Adipose tissue (tissue), 3 donors: ENCODE measurements around the gene UBE2Q1. TPM values are rescaled to one million over a fixed set of nuclear protein-coding genes. Genes with fewer than 3 reads are reported as not detected.

Experiments used
- H3K27ac ChIP-seq: one replicate; pipeline ENCODE4 v1.5.1; 2013; ENCODE audit warnings: low read depth, low read length
- WGBS, 3 donors: extraction: QIAGEN DNeasy Blood & Tissue Kit; methylation state at CpG; one replicate each; pipeline ENCODE4 v1.1.7; 2013; 5-methylcytosine and 5-hydroxymethylcytosine counted together
- polyA plus RNA-seq, 3 donors: library from polyadenylated mRNA; stranded (reverse); fragments of 200-250 nt; gene quantifications; one replicate each; pipeline ENCODE4 v1.2.3, GENCODE V29; 2013
- donor health status: healthy with polysubstance abuse.
- donor health status: Bipolar disorder and iron deficiency.
- donor health status: healthy.

The UBE2Q1 gene
- polyA plus RNA-seq, 3 donors, result 27.5 to 37.7 (median 32.1) TPM

DNA sequence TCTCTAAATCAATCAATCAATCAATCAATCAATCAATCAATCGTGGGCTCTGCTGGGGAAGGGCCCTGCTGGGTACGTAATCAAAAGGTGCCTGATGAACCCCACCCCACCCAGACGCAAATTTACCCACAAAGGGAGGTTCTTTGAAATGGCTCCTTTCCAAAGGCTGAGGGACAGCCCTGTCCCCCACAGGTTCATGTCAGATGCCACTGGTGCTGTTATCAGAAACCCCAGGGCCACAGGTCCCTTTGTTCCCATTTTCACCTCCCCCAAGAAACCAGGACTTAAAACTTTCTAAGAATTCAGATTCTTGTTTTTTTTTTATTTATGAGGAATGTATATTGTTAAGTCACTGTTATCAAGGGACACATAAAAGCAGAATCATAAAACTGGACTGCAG, 23.3 kb upstream of the UBE2Q1 start:
- WGBS, 3 donors, result 71 to 92% (median 81%) methylated on average over 3 of the region's 3 CpGs
- no peak overlapping the region for H3K27ac ChIP-seq

DNA sequence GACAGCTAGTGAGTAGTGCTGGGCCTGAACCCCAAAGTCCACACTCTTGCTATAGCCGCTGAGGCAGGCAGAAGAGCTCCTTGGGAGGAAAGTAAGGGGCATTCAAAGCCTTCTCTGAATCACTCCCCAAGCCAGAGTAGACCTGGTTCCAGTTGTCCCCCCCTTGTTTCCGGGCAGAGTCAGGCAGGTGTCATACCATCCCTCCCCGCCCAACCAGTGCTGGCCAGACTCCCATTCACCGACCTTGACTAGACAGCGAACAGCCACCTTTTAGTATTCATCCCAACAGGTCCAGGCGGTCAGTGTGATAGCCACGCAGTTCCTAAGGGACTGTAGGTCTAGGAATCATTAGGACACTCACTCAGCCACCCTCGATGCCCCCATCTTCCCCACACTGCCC, 20.9 kb upstream of the UBE2Q1 start:
- 68 to 85% (median 85%) methylated on average over 8 of the region's 8 CpGs for WGBS, 3 donors
- no peak overlapping the region for H3K27ac ChIP-seq

DNA sequence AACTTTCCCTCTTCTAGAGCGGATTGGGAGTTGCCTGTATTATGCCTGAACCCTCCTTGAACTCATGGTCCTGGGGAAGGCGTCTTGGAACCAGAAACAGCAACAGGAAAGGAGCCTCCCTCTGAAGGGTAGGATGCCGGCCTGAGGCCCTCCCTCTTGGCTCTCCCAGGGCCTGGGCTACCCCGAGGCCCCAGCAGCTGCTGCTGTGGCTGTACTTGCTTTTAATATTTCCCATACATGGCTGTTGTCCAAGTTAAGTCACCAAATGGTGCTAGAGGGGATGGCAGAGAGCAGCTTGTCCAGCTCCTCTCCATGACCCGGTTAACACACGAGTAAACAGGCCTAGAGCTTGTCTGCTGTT, 19.6 kb upstream of the UBE2Q1 start:
- no peak overlapping the region for H3K27ac ChIP-seq
- WGBS, 3 donors, result 27 to 63% (median 48%) methylated on average over 6 of the region's 6 CpGs

DNA sequence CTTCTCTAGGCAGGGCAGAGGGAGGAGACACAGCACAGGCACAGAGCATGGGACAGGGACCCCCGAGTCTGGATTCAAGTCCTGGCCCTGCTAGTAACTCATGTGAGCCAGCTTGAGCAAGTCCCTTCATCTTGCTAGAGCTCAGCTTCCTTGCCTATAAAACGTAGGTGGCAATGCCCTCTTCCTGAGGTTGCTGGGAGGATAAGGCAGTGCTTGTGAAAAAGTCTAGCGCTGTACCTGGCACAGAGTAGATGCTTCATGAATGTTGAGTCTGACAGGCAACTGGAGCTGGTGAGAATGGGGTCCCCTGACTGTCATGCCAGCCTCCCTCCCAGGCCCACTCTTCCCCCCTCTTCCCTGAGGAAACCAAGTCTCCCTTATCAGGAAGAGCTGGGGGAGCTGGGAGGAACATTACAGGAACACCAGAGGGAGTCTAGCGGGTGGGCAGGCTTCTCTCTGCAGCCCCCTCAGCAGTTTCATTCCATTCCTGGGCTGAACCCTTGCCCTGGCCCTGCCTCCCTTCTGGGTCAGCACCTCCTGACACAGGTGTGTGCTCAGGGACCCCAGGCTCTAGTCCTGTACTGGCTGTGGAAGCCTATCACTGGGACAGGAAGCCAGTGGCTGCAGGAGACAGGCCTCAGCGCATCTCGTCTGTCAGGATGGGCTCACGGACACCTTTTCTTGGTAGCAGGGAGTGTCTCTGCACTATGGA, 19.0 kb upstream of the UBE2Q1 start:
- H3K27ac ChIP-seq, result no peak overlapping the region

DNA sequence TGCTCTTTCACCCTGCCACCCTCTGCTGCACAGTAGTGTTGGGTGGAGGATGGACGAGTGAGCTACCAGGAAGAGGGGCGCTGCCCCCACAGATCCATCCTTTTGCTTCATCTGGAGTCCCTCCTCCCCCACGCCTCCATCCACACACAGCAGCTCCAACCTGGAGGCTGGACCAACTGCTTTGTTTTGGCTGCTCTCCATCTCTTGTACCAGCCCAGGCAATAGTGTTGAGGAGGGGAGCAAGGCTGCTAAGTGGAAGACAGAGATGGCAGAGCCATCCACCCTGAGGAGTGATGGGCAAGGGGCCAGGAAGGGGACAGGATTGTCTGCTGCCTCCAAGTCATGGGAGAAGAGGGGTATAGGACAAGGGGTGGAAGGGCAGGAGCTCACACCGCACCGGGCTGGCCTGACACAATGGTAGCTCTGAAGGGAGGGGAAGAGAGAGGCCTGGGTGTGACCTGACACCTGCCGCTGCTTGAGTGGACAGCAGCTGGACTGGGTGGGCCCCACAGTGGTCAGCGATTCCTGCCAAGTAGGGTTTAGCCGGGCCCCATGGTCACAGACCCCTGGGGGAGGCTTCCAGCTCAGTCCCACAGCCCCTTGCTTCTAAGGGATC, 17.6 kb upstream of the UBE2Q1 start:
- WGBS, 3 donors, result 76 to 79% (median 79%) methylated on average over 8 of the region's 8 CpGs
- H3K27ac ChIP-seq, result no peak overlapping the region

More for the DNA sequence above, 19.0 kb upstream of the UBE2Q1 start:
- WGBS, 3 donors, result 59 to 78% (median 60%) methylated on average over 7 of the region's 7 CpGs

DNA sequence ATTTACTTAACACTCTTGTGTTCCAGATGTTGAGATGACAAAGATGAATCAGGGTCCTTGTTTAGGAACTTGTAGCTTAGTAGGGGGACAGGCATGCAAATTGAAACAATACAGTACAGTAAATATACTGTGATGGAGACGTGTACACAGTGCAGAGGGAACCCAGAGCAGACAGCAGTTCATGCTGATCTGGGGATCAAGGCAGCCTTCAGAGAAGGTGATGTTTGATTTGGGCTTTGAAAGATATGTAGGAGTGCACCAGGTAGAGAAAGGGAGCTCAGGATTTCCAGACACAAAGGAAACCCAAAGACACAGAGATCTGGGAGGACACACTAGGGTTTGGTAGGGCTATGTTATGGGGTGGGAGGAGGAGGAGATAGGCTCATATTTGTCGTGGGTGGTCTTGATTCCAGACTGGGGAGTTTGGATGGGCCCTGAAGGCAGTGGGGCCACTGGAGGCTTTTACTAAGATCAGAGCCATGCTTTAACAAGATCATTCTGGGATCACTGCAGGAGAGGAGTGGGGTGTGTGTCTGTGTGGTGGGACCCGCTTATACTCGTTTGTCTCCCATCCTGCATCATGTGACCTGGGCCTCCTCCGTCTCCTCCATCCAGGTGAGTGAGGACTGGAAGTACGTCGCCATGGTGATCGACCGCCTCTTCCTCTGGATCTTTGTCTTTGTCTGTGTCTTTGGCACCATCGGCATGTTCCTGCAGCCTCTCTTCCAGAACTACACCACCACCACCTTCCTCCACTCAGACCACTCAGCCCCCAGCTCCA, 16.9 kb upstream of the UBE2Q1 start:
- 72 to 83% (median 83%) methylated on average over 10 of the region's 10 CpGs for WGBS, 3 donors
- no peak overlapping the region for H3K27ac ChIP-seq

DNA sequence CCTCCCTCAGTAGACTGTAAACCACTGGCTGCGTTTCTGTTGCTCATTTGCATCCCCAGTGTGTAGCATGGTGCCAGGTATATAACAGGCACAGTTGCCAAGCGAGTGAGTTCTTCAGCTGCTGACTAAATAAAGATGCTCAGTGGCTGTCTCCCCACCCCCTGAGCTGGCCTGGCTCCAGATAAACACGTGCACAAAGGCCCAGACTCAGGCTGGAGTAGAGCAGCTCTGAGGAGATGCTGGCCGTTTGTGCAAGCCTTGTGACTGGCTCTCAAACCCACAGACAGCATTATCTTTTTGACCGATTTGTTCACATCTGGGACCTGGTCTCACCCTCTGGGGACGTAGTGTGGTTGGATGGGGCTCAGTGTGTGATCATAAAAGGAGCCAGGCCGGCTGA, 16.3 kb upstream of the UBE2Q1 start:
- no peak overlapping the region for H3K27ac ChIP-seq
- WGBS, 3 donors, result 16 to 28% (median 25%) methylated on average over 7 of the region's 7 CpGs

DNA sequence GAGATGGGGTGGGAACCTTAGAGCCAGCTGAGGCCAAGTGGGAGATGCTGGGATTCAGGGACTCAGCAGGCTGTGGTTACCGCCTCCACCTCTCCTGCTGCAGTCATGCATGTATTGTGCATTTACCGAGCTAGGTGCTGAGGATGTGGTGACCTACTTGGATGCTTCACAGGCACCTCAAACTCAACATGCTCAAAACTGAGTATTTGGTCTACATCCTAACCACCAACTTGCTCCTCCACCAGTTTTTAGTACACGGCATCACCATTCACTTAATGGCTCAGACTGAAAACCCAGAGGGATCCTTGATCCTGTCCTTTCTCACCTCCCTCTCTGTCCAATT, 14.7 kb upstream of the UBE2Q1 start:
- WGBS, 3 donors, result 86 to 90% (median 89%) methylated on average over 3 of the region's 3 CpGs

DNA sequence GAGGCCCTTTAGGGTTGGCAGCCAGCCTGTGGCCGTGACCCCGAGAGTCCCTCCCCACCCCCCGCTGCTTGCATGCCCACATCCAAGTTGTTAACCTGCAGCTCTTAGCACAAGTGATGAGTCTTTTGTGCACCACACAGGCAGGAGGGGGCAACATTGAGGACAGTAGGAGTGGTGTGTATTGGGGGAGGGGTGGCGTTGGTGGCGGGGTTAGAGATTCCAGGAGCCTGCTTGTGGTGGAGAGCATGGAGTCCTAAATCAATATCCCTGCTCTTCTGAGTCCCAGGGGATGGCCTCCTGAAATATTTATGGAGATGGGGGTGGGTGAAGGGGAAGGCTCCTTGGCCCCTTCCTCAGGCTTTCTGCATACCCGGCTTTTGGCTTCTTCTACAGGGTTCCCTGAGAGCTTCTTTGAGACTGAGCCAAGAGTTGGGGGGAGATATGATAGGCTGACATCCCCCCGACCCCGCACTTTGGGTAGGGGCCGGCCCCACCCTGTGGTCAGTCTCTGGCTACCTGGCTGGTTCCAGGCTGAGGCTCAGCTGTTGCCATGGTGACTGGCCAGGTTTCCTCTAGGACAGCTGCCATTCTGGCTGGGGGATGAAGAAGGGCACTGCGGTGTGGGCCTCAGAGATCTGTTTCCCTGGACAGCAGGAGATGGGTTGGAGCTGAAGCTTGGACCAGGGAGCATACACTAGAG, 14.2 kb upstream of the UBE2Q1 start:
- H3K27ac ChIP-seq, result no peak overlapping the region
- WGBS, 3 donors, result 68 to 77% (median 72%) methylated on average over 10 of the region's 10 CpGs

More for the DNA sequence above, 14.7 kb upstream of the UBE2Q1 start:
- H3K27ac ChIP-seq, result no peak overlapping the region

DNA sequence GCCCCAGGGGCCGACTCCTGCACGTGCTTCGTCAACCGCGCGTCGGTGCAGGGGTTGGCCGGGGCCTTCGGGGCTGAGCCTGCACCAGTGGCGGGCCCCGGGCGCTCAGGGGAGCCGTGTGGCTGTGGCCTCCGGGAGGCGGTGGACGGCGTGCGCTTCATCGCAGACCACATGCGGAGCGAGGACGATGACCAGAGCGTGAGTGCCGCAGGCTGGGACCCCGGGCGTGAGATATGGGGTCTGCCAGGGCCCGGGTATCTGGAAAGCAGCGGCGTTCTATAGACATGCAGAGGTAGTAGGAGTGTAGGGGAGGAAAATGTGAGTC, 13.5 kb upstream of the UBE2Q1 start:
- H3K27ac ChIP-seq, result no peak overlapping the region
- WGBS, 3 donors, result 92 to 94% (median 92%) methylated on average over 29 of the region's 29 CpGs

DNA sequence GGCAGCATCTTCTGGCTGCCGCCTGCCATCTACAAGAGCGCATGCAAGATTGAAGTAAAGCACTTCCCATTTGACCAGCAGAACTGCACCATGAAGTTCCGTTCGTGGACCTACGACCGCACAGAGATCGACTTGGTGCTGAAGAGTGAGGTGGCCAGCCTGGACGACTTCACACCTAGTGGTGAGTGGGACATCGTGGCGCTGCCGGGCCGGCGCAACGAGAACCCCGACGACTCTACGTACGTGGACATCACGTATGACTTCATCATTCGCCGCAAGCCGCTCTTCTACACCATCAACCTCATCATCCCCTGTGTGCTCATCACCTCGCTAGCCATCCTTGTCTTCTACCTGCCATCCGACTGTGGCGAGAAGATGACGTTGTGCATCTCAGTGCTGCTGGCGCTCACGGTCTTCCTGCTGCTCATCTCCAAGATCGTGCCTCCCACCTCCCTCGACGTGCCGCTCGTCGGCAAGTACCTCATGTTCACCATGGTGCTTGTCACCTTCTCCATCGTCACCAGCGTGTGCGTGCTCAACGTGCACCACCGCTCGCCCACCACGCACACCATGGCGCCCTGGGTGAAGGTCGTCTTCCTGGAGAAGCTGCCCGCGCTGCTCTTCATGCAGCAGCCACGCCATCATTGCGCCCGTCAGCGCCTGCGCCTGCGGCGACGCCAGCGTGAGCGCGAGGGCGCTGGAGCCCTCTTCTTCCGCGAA, 12.9 kb upstream of the UBE2Q1 start:
- WGBS, 3 donors, result 95 to 96% (median 96%) methylated on average over 59 of the region's 59 CpGs
- no peak overlapping the region for H3K27ac ChIP-seq

DNA sequence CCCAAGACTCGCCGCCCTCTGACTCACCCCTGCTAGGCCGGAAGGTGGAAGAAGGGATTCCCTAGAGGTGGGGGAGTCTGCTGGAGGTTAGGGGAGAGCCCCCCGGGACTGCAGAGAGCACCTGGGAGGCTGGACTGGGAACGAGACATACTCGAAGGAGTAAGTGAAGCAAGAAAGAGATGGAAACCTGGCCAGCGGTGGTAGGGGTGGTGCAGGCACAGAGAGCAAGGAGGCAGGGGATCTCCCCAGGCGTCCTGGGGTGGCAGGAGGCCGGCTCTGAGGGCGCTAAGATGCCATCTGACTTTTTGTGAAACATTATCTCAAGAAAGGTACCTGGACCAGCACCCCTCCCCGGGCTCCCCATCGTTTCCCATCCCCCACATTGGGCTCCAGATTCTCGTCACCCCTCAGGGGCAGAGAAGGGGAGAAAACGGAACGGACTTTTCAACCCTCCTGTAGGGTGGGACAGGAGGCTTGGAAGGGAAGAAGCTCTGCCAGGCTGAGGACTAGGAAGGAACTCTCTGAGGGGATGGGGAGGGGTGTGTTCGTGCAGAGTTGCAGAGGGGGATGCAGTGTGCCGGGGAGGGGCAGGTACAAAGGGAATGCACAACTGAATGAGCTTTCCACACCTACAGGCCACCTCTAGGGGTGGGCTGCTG, 9.8 kb upstream of the UBE2Q1 start:
- WGBS, 3 donors, result 29 to 37% (median 32%) methylated on average over 17 of the region's 17 CpGs
- H3K27ac ChIP-seq, result no peak overlapping the region

DNA sequence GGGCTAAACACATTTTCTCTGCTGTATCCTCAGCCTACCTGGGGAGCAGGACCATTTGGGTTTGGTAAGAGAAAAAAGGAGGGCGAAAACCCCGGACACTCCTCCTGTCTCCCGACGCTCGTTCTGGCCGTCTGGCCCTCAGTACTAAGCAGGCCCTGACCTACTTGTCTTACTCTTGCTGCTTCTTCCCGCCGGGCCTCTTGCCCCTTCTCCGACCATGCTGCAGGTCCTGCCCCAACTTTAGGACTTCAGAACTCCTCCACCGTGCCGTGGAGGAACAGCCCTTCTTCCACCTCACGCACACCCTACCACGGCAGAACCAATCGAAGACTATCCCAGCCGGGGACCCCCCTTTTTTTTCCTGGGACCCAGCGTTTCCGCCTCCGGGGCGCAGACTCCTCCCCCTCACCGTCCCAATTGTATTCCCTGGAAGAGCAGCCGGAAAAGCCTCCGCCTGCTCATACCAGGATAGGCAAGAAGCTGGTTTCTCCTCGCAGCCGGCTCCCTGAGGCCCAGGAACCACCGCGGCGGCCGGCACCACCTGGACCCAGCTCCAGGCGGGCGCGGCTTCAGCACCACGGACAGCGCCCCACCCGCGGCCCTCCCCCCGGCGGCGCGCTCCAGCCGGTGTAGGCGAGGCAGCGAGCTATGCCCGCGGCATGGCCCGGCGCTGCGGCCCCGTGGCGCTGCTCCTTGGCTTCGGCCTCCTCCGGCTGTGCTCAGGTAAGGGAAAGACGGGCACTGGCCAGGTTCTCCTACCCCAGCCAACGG, 9.1 kb upstream of the UBE2Q1 start, which contains the start of gene CHRNB2:
CHRNB2 (plus strand) TSS at position 393 of the 771 bp plus-strand sequence; CDS start at position 660, 267 bp downstream.
- WGBS, 3 donors, result 2 to 4% (median 3%) methylated on average over 42 to 53 of the region's 53 CpGs
- no peak within 1 kb of the TSS for H3K27ac ChIP-seq

DNA sequence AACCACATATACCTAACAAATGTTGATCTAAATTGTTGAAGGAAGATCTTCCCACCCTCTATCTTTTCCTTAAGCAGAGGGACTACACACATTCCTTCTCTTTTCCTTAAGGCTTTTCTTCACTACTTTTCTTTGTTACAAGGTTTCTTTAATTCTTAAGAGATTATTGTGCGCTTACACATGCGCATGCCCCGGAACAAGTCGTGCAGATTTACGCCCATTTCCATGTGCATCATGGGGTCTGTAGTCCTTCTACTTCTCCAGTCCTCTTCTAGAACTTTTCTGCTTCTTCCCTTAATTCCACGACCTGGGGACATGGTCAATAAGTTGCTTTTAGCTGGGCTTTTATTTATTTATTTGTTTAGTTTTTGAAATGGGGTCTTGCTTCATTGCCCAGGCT, 7.4 kb upstream of the UBE2Q1 start:
- no peak overlapping the region for H3K27ac ChIP-seq
- WGBS, 3 donors, result 76 to 88% (median 88%) methylated on average over 6 of the region's 6 CpGs

DNA sequence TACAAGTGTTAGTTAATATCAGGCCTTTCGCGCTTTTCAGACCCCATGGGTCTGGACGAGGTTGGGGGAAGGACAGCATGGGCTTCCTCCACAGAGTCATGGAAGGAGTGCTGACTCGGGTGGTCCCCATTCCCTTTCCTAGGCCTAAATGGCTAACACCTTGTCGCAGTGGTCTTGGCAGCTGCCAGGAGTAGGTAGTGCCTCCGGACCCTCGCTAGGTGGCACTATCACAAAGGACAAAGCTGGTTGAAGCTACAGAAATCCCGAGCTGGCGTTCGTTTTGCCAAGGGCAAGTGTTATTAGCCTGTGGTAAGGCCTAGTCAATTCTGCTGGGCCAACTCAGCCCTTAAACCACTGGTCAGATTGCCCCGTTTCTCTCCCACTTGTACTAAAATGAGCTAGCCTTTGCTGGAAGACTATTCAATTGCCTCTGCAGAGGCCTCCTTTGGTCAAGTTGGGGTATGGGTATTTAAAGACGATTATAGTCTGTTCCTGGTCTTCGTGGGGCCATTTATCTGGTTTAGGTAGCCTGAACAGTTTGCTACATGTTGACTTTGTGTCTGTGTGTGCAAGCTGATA, 1.1 kb upstream of the UBE2Q1 start:
- WGBS, 3 donors, result 5 to 11% (median 10%) methylated on average over 13 of the region's 13 CpGs
- H3K27ac ChIP-seq, result peak overlapping the region; percentile 79

DNA sequence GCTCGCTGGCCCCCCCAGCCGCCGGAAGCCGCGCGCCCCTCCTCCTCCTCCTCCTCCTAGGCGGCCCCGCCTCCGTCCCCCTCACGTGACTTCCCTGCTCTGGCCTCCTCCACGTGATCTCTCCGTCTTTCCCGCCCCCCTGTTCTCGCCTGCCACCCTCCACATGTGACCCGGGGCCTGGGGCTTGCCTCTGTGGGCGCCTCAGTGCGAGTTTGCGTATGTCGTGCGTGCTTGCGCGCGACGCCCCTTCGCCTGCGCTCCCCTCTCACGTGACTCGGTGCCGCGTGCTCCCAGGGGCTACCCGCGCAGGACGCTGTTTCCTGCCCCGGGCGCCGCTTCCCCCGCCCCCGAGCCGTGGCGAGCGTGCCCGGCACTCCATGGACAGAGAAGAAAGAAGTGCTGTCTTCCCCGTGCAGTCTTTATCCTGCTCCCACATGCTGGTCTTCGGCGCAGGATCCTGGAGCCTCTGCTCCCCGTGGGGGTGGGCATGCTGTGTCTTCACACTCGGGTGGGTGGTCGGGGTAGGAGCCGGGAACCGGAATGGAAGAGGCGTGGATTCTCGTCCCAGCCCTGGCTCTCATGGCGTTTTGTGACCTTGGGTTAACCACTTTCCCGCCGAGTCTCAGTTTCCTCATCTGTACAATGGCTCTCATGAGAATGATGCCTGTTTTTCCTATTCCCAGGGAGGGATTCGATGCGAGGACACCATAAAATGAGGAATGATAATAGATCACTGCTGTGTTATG, 431 bp upstream of the UBE2Q1 start:
- H3K27ac ChIP-seq, result peak overlapping the region; percentile 79
- 0 to 1% (median 0%) methylated on average over 43 to 57 of the region's 57 CpGs for WGBS, 3 donors
